Measurements from ENCODE around the gene FAT3. TPM values are rescaled to one million over a fixed set of nuclear protein-coding genes. Genes with fewer than 3 reads are reported as not detected.

FAT3 gene
- total and polyA plus RNA-seq, 12 donors, result 0.02 to 2.4 (median 0.11) TPM

- peaks cover 0 to 38% (median 23%) of the 10 kb centered on the region in 9 donors for H3K4me1 ChIP-seq
- H3K27me3 ChIP-seq, result peaks cover 0 to 89% (median 76%) of the 10 kb centered on the region in 7 donors
- no peak for TF ChIP-seq CTCF (IDR thresholded peaks at IDR 0.05)
- no peaks in the 10 kb centered on the region for H3K9me3 ChIP-seq
- ATAC-seq (no peak), DNase-seq (no peak)
- no peaks in the 10 kb centered on the region for H3K36me3 ChIP-seq
- 66 to 70% methylated on average over 6 of the region's 6 CpGs for WGBS, 2 donors
- H3K4me3 ChIP-seq, result no peak overlapping the region
- H3K27ac ChIP-seq, result no peak overlapping the region
- intact Hi-C loops (cut with DNase I), result no loop called here
Observed at GRCh38 chr11:92227959-92228935, 3.6 kb downstream of the FAT3 start.

GRCh38 chr11:92236856-92237255, 12.2 kb downstream of the FAT3 start:
- DNase-seq, result no peak
- WGBS, 2 donors, result 72 to 91% methylated on average over 1 of the region's 1 CpG
- no peak for TF ChIP-seq CTCF (IDR thresholded peaks at IDR 0.05)
- no peak for ATAC-seq
- no peak overlapping the region for H3K4me3 ChIP-seq
- no peaks in the 10 kb centered on the region for H3K9me3 ChIP-seq
- intact Hi-C loops (cut with DNase I), result no loop called here
- peaks cover 0 to 14% (median 3%) of the 10 kb centered on the region in 7 donors for H3K27me3 ChIP-seq
- no peaks in the 10 kb centered on the region for H3K4me1 ChIP-seq
- no peaks in the 10 kb centered on the region for H3K36me3 ChIP-seq
- no peak overlapping the region for H3K27ac ChIP-seq

GRCh38 chr11:92240916-92241315, 16.3 kb downstream of the FAT3 start:
- DNase-seq (no peak), ATAC-seq (no peak)
- Histone ChIP-seq H3K36me3 (no peaks in the 10 kb centered on the region), H3K9me3 (peaks cover 0 to 7% (median 0%) of the 10 kb centered on the region in 11 donors), H3K27ac (no peak overlapping the region), H3K4me3 (no peak overlapping the region), H3K27me3 (peaks cover 0 to 13% (median 0%) of the 10 kb centered on the region in 7 donors), H3K4me1 (no peaks in the 10 kb centered on the region)
- intact Hi-C loops (cut with DNase I), result no loop called here
- no peak for TF ChIP-seq CTCF (IDR thresholded peaks at IDR 0.05)
- WGBS, 2 donors, result 8 to 10% methylated on average over 1 of the region's 1 CpG

GRCh38 chr11:92245700-92246271, 21.2 kb downstream of the FAT3 start:
- H3K27ac ChIP-seq, result no peak overlapping the region
- H3K36me3 ChIP-seq, result no peaks in the 10 kb centered on the region
- H3K4me1 ChIP-seq, result no peaks in the 10 kb centered on the region
- no peak overlapping the region for H3K4me3 ChIP-seq
- TF ChIP-seq CTCF (IDR thresholded peaks at IDR 0.05), result no peak
- peaks cover 0 to 13% (median 4%) of the 10 kb centered on the region in 7 donors for H3K27me3 ChIP-seq
- ATAC-seq, result no peak
- DNase-seq, result no peak
- intact Hi-C loops (cut with DNase I), result no loop called here
- H3K9me3 ChIP-seq, result peaks cover 0 to 7% (median 0%) of the 10 kb centered on the region in 11 donors
- WGBS, 2 donors, result 85 to 86% methylated on average over 5 of the region's 5 CpGs

All from heart right ventricle (tissue), 16 donors.